Activated CD8-positive, alpha-beta T cell treated with anti-CD3 and anti-CD28 coated beads, Interleukin-2, amount 10 ng/mL, durations not matched to agents 7 days and 5 days (primary cell): Measurements from ENCODE around the gene PRELID2. TPM values are rescaled to one million over a fixed set of nuclear protein-coding genes. Genes with fewer than 3 reads are reported as not detected.

ENCODE experiments used
- ATAC-seq: fragments of 150-1000 bp; cut with Tn5 transposase; one replicate; pipeline ENCODE4 v1.10.0; 2021; ENCODE audit warnings: moderate library complexity
- CTCF ChIA-PET: fragments of 350-600 bp; sonication (Branson Sonifier 250); formaldehyde crosslinking; loops from one replicate; lab custom pipeline; 2021; ENCODE audit warnings: antibody characterized with exemption; lab: Charles Lee
- POLR2A ChIA-PET: fragments of 350-600 bp; sonication (Branson Sonifier 250); formaldehyde crosslinking; loops from one replicate; lab custom pipeline; 2021; ENCODE audit warnings: antibody characterized with exemption; lab: Charles Lee
- DNase-seq: peaks from one replicate; pipeline ENCODE4 v3.0.0-alpha.2; 2020
- H3K27ac Mint-ChIP-seq: one replicate; pipeline ENCODE4 v1.8.0; 2021; ENCODE audit warnings: mild to moderate bottlenecking, mixed read lengths
- H3K27me3 Mint-ChIP-seq: one replicate; pipeline ENCODE4 v1.8.0; 2021; ENCODE audit warnings: low read depth, mixed read lengths
- H3K36me3 Mint-ChIP-seq: one replicate; pipeline ENCODE4 v1.8.0; 2021; ENCODE audit warnings: low read depth, mixed read lengths
- H3K4me1 Mint-ChIP-seq: one replicate; pipeline ENCODE4 v1.8.0; 2021; ENCODE audit warnings: low read depth, mixed read lengths
- H3K4me3 Mint-ChIP-seq: one replicate; pipeline ENCODE4 v1.8.0; 2021; ENCODE audit warnings: mild to moderate bottlenecking, mixed read lengths
- H3K9me3 Mint-ChIP-seq: one replicate; pipeline ENCODE4 v1.8.0; 2022; ENCODE audit warnings: mixed read lengths; ENCODE audit not compliant: insufficient read depth
- total RNA-seq, 2 experiments: library from RNA; stranded (reverse); gene quantifications; one replicate each; pipeline ENCODE4 v1.2.3, GENCODE V29; 2021

The PRELID2 gene
- total RNA-seq, 2 experiments from 2014 or later, result 1.2 to 1.5 TPM

DNA sequence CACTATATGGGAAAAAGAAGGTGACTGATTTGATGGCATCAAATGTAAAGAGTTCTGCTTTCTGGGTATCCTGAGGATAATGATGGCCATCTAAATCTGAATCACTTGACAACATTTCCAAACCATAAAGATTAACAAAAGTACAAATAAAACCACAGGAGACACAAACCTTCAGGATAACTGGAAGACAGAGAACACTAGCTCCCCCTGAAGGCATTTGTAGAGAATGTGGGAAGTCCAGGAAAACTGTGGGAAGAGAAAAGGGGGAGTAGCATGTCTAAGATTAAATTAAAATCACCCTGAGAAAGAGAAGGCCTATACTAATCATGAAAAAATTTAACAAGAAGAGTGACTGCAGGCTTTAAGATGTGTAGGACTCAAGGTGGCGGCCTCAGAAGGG lies 116.2 kb downstream of the PRELID2 start:
- Mint-ChIP-seq H3K27ac (no peak overlapping the region), H3K27me3 (no peaks in the 10 kb centered on the region), H3K9me3 (no peaks in the 10 kb centered on the region), H3K36me3 (no peaks in the 10 kb centered on the region), H3K4me1 (no peaks in the 10 kb centered on the region), H3K4me3 (no peak overlapping the region)
- DNase-seq (no peak), ATAC-seq (no peak)
- POLR2A ChIA-PET, result no interaction called here
- CTCF ChIA-PET, result no interaction called here

DNA sequence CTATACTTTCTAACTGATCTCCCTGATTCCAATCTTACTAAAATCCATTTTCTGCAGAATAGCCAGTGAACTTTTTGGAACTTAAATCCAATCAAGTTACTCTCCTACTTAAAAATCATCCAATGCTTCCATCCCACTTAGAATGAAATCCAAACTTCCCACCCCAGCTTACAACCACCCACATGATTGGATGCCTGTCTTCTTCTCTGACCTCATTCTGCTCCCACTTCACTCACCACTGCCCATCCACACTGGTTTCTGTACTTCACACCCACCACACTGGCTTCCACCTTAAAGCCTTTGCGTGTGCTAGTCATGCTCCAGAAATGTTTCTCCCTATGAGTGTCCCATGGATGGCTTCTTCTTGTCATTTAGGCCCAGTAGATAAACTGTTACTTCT lies 119.7 kb downstream of the PRELID2 start:
- CTCF ChIA-PET, result no interaction called here

DNA sequence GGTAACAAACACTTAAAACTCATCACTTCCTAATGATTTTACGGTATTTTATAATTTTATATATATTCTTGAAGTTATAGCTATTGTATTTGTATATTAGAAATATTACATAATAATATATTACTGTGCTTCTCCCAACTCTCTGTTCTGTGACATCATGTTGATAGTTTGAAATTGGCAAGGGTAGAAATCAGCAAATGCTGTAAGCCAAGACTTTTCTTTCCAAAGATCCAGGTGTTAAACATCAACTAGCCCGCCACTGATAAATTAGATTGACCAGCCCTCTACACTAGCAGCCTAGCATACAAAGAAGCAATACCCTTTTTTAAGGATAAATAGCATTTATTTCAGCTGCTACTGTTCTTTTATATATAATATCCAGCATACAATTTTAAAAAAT lies 122.9 kb downstream of the PRELID2 start:
- CTCF ChIA-PET, result no interaction called here

More for the DNA sequence above, 119.7 kb downstream of the PRELID2 start:
- Mint-ChIP-seq H3K4me1 (no peaks in the 10 kb centered on the region), H3K27ac (no peak overlapping the region), H3K27me3 (no peaks in the 10 kb centered on the region), H3K9me3 (no peaks in the 10 kb centered on the region), H3K4me3 (no peak overlapping the region), H3K36me3 (no peaks in the 10 kb centered on the region)
- ATAC-seq (no peak), DNase-seq (no peak)
- POLR2A ChIA-PET, result no interaction called here

DNA sequence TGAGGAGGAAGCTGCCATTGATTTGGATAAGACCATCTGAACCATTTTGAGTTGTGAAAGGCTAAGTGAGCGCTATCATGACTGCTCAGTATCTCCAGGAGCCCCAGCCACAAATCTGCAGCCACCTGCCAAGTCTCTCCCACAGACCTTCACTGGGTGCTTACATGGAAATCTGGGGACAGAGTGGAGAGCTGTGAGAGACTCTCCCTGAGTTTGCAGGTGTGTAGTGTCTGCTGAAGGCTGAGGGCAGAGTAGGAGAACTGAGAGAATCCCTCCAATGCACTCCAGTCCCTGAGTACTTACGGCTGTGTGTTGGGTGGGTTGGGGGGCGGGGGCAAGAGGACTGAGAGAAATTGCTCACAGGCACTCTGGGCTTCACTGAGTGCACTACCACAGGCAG lies 123.7 kb downstream of the PRELID2 start:
- Mint-ChIP-seq H3K4me3 (no peak overlapping the region), H3K27ac (no peak overlapping the region), H3K36me3 (no peaks in the 10 kb centered on the region), H3K27me3 (no peaks in the 10 kb centered on the region), H3K4me1 (no peaks in the 10 kb centered on the region), H3K9me3 (no peaks in the 10 kb centered on the region)
- ChIA-PET POLR2A (no interaction called here), CTCF (no interaction called here)
- ATAC-seq, result no peak
- DNase-seq, result no peak

More for the DNA sequence above, 122.9 kb downstream of the PRELID2 start:
- POLR2A ChIA-PET, result no interaction called here
- Mint-ChIP-seq H3K27me3 (no peaks in the 10 kb centered on the region), H3K27ac (no peak overlapping the region), H3K4me3 (no peak overlapping the region), H3K9me3 (no peaks in the 10 kb centered on the region), H3K36me3 (no peaks in the 10 kb centered on the region), H3K4me1 (no peaks in the 10 kb centered on the region)
- no peak for ATAC-seq
- no peak for DNase-seq

Other genes starting within 250 kb of the PRELID2 start
- gene GRXCR2, start 37.7 kb upstream of the PRELID2 start, total RNA-seq, result not detected
- gene SH3RF2, start 101.2 kb upstream of the PRELID2 start, total RNA-seq, result not detected